ENCODE results near the gene ELOVL4.
A peak's percentile ranks its signal among the peaks of the same experiment; 100 is the strongest.

Gene ELOVL4

DNA sequence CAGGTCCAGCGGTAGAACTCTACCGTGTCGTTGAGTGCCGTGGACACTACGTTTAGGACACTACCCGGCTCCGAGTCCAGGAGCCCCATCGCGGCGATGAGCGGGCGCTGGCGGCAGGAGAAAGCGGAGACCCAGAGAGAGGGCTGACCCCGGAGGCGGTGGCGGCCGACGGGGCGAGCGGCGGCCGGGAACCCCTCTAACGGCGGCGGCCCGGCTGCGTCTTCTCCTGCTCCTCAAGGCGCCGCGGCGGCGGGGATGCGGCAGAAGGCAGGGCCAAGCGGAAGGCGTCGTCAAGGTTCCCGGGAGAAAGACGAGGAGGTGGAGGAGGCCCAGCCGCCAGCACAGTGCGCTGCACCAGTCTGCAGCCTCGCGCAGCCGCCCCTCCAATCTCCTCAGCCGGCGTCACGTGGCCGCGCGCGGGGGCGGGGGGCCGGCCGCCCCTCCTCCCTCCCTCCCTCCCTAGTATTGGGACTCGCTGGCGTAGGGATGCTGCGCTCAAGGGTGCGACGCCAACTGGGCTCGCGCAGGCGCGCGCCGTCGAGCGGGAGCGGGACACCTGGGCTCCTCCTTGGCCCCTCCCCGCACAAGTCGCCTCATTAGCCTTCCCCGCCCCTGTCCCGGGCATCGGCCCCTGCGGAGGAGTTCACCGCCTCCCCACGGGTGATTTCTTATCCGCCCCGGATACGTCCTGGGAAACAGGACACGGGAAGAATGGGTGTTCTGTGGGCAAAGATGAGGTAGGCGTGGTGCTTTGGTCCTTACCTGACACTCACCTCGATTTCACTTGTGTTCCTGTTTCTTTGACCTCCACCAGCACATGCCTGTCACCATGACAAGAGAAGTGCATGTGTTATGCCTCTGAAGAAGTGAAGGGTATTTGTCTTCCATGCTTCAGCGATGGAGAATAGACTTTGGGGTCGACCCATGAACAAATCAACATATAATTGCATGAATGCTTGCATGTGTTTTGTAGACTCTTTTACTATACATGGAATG lies at the start of gene ELOVL4:
Gene ELOVL4, minus strand, starts transcription at position 363 of the 996 bp plus-strand sequence. Its CDS starts 274 bp downstream, at position 89.
- DNase-seq (ENCODE audit: low read depth), result peak; percentile 47
- peak within 1 kb of the TSS; percentile 94 for H3K4me3 ChIP-seq (ENCODE audit: low read depth, low read length)

DNA sequence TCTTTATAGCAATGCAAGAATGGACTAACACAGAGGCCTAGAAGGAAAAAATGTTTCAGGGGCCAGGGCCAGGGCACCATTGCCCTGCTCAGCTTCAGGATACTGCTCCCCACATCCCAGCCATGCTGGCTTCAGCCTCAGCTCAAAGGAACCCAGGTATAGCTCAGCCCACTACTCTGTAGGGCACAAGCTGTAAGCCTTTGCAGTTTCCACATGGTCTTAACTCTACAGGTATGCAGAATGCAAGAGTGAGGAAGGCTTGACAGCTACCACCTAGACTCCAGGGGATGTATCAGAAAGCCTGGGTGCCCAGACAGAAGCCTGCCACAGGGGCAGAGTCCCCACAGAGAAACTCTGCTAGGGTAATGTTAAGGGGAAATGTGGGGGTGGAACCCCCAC lies 46.6 kb upstream of the ELOVL4 start:
- no peak overlapping the region for H3K4me3 ChIP-seq (ENCODE audit: low read depth, low read length)

DNA sequence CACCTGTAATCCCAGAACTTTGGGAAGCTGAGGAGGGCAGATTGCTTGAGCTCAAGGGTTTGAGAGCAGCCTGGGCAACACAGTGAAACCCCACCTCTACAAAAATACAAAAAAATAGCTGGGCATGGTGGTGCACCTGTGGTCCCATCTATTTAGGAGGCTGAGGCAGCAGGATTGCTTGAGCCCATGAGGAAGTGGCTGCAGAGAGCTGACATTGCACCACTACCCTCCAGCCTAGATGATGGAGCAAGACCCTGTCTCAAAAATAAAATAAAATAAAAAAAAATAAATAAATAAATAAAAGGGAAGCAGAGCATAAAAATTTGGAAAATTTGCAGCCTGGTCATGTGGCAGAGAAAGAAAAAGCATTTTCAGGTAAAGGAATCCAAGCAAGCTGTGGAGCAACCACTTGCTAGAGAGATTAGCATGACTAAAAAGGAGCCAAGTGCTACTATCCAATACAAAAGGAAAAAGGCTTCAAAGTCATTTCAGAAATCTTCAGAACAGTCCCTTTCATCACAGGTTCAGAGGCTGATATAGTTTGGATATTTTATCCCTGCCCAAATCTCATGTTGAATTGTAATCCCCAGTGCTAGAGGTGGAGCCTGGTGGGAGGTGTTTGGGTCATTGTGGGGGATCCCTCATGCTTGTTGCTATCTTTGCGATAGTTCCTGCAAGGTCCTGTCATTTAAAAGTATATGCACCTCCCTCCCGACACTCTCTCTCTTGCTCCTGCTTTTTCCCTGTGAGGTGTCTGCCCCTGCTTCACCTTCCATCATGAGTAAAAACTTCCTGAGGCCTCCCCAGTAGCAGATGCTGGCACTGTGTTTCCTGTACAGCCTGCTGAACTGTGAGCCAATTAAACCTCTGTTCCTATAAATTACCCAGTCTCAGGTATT lies 45.9 kb upstream of the ELOVL4 start:
- DNase-seq (ENCODE audit: low read depth), result no peak
- H3K4me3 ChIP-seq (ENCODE audit: low read depth, low read length), result no peak overlapping the region

More for the DNA sequence above, 46.6 kb upstream of the ELOVL4 start:
- no peak for DNase-seq (ENCODE audit: low read depth)

DNA sequence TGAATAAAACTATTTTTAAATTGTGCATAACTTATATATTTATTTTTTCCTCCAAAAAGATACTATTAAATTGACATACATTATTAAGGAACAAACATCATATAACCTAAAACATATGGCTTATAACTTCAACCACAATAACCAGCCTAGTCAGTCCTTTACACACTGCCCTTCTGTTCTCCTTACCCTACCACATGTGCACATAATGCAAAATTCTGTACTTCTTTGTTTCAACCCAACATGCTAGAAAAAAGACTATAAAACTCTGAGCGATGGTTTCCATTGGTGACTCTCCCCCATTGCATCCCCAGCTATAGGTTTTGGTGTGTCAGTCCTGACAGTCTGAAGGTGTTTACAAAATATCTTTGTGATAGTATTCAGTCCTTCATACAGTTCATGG lies 42.3 kb upstream of the ELOVL4 start:
- H3K4me3 ChIP-seq (ENCODE audit: low read depth, low read length), result no peak overlapping the region
- no peak for DNase-seq (ENCODE audit: low read depth)

DNA sequence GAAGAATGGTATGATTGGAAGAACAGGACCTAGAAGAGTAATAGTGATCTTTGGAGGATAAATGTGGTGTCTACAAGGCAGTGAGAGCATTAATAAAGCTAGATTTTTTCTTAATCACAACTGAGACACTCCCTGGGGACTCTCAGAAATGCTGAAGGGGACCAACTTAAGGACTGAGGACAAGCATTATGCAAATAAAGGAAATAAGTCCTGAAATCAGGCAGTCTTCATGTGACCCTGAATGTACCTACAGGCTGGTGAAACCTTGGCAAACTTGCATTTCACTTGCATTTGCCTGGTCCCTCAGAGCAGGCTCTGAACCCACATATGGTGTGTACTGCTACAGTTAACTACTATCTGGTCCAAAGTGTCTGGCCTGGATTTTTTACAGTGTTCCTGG lies 37.8 kb upstream of the ELOVL4 start:
- DNase-seq (ENCODE audit: low read depth), result no peak
- H3K4me3 ChIP-seq (ENCODE audit: low read depth, low read length), result no peak overlapping the region

DNA sequence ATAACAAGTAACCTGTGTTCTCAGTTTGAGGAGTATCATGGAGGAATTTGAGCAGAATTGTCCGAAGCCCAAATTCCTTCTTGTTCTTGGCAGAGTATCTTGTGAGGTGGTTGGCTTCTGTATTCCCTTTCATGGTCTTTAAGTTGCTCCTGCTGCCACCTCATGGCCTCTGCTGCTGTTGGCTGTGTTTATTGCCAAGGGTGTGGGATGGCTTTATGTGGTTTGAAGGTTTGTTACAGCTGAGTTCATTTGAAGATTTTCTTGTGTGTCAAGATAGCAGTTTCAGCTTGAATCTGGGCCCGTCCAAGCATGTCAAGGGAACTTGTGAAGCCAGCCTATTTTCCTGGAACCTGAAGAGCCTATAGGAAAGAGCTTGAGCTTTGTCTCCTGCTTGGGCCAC lies 36.9 kb upstream of the ELOVL4 start:
- no peak for DNase-seq (ENCODE audit: low read depth)

DNA sequence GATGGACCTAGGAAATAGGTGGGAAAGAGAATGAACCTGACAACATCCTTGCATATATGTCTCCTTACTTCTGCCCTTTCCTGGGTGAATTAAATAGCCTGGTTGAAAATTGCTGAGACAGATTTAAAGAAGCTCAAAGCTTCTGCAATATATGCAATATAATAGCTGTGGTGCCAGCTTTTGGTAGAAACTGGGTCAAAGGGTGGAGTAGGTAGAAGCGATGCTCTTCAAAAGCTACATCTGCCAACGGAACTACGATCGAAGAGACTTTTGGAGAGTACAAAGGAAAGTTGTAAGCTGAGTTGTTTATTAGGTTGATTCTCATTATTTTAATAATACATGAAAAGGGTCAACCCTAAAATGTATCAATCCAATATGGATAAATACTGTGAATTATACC lies 34.3 kb upstream of the ELOVL4 start:
- no peak overlapping the region for H3K4me3 ChIP-seq (ENCODE audit: low read depth, low read length)
- DNase-seq (ENCODE audit: low read depth), result no peak

More for the DNA sequence above, 36.9 kb upstream of the ELOVL4 start:
- H3K4me3 ChIP-seq (ENCODE audit: low read depth, low read length), result no peak overlapping the region

DNA sequence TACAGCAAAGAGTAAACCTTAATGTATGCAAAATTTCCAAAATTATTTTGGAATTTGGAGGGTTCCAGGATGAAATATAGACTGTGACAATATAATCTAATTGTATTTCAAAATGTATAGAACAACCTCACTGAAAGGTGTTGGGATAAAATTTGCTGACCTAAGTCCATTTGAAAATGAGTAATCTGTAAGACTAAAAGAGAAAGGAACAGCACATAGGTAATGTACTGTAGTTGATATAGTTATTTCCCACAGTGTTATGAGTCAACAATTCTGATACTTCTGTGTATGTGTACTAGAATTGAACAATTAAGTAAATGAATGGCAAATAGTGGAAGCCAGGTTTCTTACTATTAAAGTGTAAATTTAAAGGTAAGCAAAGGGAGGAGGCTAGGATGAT lies 23.8 kb upstream of the ELOVL4 start:
- no peak for DNase-seq (ENCODE audit: low read depth)
- no peak overlapping the region for H3K4me3 ChIP-seq (ENCODE audit: low read depth, low read length)

DNA sequence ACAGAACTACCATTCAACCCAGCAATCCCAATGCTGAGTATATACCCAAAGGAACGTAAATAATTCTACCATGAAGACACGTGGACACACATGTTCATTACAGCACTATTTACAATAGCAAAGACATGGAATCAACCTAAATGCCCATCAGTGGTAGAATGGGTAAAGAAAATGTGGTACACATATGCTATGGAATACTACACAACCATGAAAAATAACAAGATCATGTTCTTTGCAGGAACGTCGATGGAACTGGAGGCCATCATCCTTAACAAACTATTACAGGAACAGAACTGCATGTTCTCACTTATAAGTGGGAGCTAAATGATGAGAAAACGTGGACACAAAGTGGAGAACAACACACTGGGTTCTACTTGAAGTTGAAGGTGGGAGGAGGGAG lies 22.4 kb upstream of the ELOVL4 start:
- DNase-seq (ENCODE audit: low read depth), result no peak
- H3K4me3 ChIP-seq (ENCODE audit: low read depth, low read length), result no peak overlapping the region

DNA sequence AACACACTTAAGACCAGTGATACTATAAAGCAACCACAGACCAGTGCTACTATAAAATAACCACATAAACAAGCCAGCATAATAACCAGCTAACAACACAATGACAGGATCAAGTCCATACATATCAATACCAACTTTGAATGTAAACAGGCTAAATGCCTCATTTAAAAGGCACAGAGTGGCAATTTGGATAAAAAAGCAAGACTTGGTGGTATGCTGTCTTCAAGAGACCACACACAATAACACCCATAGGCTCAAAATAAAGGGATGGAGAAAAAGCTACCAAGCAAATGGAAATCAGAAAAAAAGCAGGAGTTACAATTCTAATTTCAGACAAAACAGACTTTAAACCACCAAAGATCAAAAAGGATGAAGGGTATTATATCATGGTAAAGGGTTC lies 19.8 kb upstream of the ELOVL4 start:
- DNase-seq (ENCODE audit: low read depth), result no peak
- H3K4me3 ChIP-seq (ENCODE audit: low read depth, low read length), result no peak overlapping the region

DNA sequence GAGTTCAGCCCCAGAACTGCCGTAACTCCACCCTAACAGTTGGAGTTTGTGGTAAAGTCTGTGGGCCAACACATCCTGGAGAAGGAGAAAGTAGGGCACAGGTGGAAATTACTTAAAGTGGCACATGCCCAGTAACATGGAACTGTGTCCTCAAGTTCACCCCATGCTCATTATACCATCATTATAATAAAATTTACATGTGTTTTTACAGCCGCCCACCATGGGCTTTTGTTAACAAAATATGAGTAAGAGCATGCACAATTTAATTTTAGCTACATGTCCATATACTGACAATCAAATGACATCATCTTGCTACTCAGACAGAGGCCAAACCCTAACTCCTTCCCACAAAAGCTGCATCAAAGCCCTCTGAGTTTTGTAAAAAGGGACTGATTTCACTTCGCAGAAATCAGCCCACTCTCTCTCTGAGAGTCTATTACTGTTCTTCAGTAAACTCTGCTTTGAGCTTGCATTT lies 17.3 kb upstream of the ELOVL4 start:
- no peak for DNase-seq (ENCODE audit: low read depth)
- H3K4me3 ChIP-seq (ENCODE audit: low read depth, low read length), result no peak overlapping the region

DNA sequence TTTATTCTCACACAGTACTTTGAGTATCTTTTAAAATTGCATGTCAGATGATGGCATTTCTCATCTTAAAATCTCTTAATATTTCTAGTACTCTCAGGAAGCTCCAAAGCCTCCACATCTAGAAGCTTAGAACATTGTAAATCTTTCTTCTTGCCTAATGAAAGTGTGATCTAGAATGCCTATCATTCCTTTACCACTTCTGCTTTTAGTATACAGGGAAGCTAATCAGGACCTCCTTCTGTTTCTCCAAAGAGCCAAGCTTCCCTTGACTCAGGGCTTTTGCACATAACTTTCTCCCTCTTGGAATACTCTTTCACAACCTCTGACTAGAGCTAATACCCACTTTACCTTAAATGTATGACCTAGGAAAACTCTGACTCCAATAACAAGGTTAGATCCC lies 7.5 kb upstream of the ELOVL4 start:
- H3K4me3 ChIP-seq (ENCODE audit: low read depth, low read length), result no peak overlapping the region
- no peak for DNase-seq (ENCODE audit: low read depth)

DNA sequence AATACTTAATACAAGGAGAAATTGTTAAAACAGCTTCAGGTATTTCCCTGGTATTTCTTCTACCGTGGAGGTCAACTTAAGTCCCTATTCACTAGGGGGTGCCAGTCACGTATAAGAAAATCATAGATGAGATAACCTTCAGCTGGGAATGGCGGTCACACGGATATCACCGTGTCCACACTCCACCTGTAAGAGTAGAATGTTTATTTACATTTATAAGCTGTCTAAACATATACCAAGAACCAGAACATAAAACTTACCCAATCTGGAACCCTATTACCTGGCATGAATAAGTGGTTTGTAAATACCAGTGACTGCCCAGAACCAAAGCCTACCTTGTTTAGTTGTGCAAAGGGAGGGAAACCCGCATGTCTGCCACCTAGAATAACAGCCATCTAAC lies 1.9 kb upstream of the ELOVL4 start:
- no peak for DNase-seq (ENCODE audit: low read depth)
- H3K4me3 ChIP-seq (ENCODE audit: low read depth, low read length), result no peak overlapping the region

DNA sequence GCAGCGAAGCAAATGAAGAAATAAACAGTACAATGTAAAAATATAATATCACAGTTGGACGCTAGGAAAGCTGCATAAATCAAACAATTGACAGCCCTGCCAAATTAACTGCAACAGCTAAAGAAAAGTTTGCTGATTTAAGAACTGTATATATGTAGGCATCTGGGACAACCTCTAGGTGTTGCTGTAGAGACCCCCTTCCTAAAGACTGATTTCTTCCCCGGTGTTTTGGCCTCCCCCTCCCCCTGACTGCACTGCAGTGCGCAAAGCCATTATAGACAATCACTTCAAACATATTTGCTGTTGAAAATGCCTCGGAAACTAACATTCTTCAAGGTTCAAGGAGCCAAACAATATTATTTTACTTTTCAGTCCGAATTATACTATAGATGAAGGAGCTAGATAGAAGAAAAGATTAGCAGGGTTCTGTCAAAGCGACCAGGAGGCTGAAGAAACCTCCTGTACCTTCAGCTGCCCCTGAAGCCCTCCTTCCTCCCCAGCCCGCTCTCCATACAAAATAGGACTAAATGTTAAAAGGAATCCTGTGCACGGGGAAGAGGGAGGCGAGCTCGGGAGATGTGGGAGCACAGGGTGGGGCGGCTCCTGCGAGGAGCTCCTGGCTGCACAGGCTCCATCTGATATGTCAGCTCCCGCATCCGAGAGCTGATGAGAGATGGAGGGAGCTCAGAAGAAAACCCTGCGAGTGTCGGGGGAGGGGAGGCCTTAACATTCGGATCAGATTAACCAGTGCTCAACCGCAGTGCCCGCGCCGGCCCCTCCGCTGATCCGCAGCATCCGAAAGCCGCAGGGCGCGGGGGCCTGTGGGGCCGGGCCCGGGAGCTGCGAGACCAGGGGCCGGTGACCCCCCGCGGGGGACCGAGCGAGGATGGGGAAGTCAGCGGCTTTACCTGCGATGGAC lies 822 bp downstream of the ELOVL4 start:
- DNase-seq (ENCODE audit: low read depth), result no peak
- H3K4me3 ChIP-seq (ENCODE audit: low read depth, low read length), result peak overlapping the region; percentile 94

DNA sequence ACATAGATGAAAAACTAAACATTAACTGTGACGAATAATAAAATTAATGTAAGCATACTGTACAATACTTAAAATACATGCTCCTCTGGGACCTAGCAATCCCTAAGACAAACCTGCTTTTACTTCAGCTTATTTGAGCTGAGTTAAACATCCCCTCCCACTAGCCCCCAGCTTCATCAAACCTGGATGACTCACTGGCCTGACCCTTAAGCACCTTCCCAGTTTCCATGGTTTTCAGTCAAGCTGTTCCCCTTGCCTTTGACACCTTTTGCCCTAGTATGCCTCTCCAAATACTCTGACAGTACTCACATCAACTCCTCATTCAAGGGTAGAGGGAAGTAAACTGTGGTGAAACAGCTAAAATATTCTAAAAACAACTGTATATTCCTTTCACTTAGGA lies 4.2 kb downstream of the ELOVL4 start:
- H3K4me3 ChIP-seq (ENCODE audit: low read depth, low read length), result no peak overlapping the region

DNA sequence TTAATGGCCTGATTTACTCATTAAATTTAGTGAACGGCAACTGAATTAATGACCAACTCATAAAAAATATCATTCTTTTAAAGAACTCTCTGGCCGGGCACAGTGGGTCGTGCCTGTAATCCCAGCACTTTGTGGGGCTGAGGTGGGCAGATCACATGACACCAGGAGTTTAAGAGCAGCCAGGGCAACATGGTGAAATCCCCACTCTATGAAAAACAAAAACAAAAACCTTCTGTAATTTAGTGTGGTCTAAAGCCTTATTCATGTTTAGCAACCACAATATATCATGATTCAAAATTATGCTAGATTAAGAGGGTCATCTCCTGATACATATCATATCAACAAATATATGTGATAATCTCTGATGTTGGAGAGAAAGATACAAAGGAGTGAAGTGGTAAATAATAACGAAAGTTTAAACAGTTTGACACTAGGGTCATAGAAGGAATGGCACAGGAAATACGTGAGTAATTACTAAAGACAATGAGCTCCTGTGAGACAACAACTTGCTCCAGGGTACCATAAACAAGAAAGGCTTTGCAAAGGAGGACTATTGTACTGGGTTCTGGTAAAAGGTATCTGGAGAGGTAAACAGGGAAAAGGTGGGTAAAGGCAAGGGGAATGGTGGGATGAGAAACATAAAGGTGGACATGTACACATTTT lies 5.7 kb downstream of the ELOVL4 start:
- DNase-seq (ENCODE audit: low read depth), result no peak
- no peak overlapping the region for H3K4me3 ChIP-seq (ENCODE audit: low read depth, low read length)

More for the DNA sequence above, 4.2 kb downstream of the ELOVL4 start:
- no peak for DNase-seq (ENCODE audit: low read depth)

DNA sequence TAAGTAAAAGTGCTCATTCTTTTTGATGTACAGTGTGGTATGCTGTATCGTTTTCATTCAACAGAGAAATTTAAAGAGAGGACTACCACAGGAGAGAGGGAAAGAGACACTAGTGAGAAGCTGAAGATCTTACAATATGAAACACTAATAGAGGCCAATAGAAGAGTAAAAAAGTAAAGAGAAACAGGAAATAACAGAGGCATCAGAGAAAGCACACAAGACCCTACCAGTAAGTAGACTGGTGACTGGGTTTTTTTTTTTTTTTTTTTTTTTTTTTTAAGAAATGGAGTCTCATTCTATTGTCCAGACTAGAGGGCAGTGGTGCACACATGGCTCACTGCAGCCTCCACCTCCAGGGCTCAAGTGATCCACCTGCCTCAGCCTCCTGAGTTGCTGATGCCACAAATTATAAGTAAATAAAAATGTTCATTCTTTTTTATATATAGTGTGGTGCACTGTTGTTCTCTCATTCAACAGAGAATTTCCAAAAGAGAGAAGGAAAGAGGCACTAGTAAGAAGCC lies 18.8 kb downstream of the ELOVL4 start:
- DNase-seq (ENCODE audit: low read depth), result no peak

DNA sequence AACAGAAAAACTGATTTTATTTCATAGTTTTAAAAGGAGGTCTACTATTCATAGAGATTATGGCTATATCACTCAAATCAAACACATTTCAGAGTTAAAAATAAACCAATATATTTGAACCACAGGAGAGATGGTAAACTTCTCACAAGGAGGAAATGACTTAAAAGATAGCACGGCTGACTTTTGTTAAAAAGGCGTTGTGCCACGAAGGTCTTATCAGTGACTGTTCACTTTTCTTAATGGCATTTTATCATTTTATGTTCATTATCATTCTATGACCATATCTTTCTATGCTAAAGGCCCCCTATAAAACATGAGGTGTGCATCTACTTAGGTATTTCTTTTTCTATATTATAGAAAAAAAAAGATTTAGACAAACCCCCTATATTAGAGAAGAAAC lies 19.6 kb downstream of the ELOVL4 start:
- H3K4me3 ChIP-seq (ENCODE audit: low read depth, low read length), result no peak overlapping the region
- no peak for DNase-seq (ENCODE audit: low read depth)

More for the DNA sequence above, 18.8 kb downstream of the ELOVL4 start:
- no peak overlapping the region for H3K4me3 ChIP-seq (ENCODE audit: low read depth, low read length)
